Measurements from ENCODE around the gene MSTN.

MSTN gene

GRCh38 chr2:190062601-190063000 is at the start of gene MSTN:
Gene MSTN, minus strand, starts transcription at chr2:190062729. Its CDS starts 133 bp downstream, at chr2:190062596.
- DNase-seq, result no peak

GRCh38 chr2:190111166-190111565 is 48.6 kb upstream of the MSTN start:
- DNase-seq, result no peak

GRCh38 chr2:190110699-190111098 is 48.2 kb upstream of the MSTN start:
- no peak for DNase-seq

- no peak for DNase-seq
Observed at GRCh38 chr2:190110131-190110530, 47.6 kb upstream of the MSTN start.

GRCh38 chr2:190107409-190107808 is 44.9 kb upstream of the MSTN start:
- DNase-seq, result no peak

GRCh38 chr2:190106783-190107182 is 44.3 kb upstream of the MSTN start:
- no peak for DNase-seq

GRCh38 chr2:190105554-190105953 is 43.0 kb upstream of the MSTN start:
- no peak for DNase-seq

- DNase-seq, result no peak
Observed at GRCh38 chr2:190103144-190103543, 40.6 kb upstream of the MSTN start.

- DNase-seq, result no peak
Observed at GRCh38 chr2:190099890-190100697, 37.6 kb upstream of the MSTN start.

- DNase-seq, result no peak
Observed at GRCh38 chr2:190098851-190099250, 36.3 kb upstream of the MSTN start.

GRCh38 chr2:190097115-190097514 is 34.6 kb upstream of the MSTN start:
- no peak for DNase-seq

- DNase-seq, result no peak
Observed at GRCh38 chr2:190094316-190094871, 31.9 kb upstream of the MSTN start.

GRCh38 chr2:190093793-190094192 is 31.3 kb upstream of the MSTN start:
- DNase-seq, result no peak

GRCh38 chr2:190090148-190090547 is 27.6 kb upstream of the MSTN start:
- no peak for DNase-seq

GRCh38 chr2:190088917-190089316 is 26.4 kb upstream of the MSTN start:
- peak; percentile 71 for DNase-seq

GRCh38 chr2:190084704-190085103 is 22.2 kb upstream of the MSTN start:
- DNase-seq, result no peak

GRCh38 chr2:190082118-190082517 is 19.6 kb upstream of the MSTN start:
- DNase-seq, result no peak

- no peak for DNase-seq
Observed at GRCh38 chr2:190080527-190081049, 18.1 kb upstream of the MSTN start.

- no peak for DNase-seq
Observed at GRCh38 chr2:190079160-190079559, 16.6 kb upstream of the MSTN start.

- DNase-seq, result no peak
Observed at GRCh38 chr2:190075623-190076022, 13.1 kb upstream of the MSTN start.

GRCh38 chr2:190069936-190070696 is 7.6 kb upstream of the MSTN start:
- DNase-seq, result peak; percentile 65

GRCh38 chr2:190068764-190069163 is 6.2 kb upstream of the MSTN start:
- no peak for DNase-seq

- DNase-seq, result no peak
Observed at GRCh38 chr2:190065839-190066238, 3.3 kb upstream of the MSTN start.

- no peak for DNase-seq
Observed at GRCh38 chr2:190063624-190064023, 1.1 kb upstream of the MSTN start.

Measured in NCI-H748 treated with DMSO at 0.1 percent for 48 hours (cell line).